ENCODE results near the gene PLVAP.
"Not testable (repeated sequence)": the region's sequence is repeated elsewhere in the genome, so short reads cannot be mapped to it uniquely, and the experiment has no call there.

The PLVAP gene

DNA sequence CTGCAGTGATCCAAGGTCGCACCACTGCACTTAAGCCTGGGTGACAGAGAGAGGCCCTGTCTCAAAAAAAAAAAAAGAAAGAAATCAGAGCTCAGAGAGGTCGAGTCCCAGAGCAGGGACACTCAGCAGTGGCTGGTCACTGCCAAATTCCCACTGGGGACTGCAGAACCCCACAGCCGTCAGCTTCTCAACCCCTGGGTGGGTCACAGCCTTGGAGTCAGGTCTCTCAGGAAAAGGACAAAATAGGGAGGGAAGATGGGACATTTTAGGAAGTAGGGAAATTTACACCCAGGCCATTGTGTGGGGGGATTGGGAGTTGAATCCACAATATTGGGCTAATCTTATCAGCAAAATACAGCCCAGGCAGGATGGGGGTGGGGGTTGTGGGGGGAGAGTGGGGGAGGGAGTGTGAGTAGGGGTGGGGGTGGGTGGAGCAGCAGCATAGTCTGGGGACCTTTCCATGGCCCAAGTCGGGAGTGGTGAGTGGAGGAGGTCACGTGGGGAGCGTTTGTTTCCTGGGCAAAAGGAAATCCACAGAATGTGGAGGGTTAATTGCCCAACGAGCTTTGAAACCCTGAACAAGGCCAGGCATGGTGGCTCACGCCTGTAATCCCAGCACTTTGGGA, 21.9 kb upstream of the PLVAP start:
- no peak for DNase-seq (ENCODE audit: low spot score)

- DNase-seq (ENCODE audit: low spot score) = peak; percentile 72
Observed at GRCh38 chr19:17394891-17395415, 17.8 kb upstream of the PLVAP start.

- no peak for DNase-seq (ENCODE audit: low spot score)
Observed at GRCh38 chr19:17393914-17394313, 16.8 kb upstream of the PLVAP start, which contains the start of gene CCDC194. Gene CCDC194, minus strand, starts transcription at chr19:17394196. Its CDS starts 38 bp downstream, at chr19:17394158.

DNA sequence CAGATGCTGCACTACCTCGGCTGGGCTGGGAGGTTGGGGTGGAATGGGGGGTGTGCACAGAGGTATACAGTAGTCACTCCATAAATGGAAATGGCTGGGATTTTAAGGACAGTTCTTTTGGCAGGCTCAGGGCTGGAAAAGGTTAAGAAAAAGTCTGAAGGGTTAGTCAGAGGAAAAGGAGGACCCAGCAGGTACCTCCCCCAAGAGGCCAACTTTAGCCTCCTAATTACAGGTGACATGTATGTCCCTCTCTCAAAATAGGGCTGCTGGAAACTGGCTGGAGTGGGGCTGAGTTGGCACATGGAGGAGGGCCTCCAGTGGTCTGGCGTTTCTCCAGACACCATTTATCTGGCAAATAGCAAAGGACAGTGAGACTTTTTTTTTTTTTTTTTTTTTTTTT, 15.9 kb upstream of the PLVAP start:
- DNase-seq (ENCODE audit: low spot score) = no peak

GRCh38 chr19:17391371-17392151, 14.4 kb upstream of the PLVAP start:
- no peak for DNase-seq (ENCODE audit: low spot score)

GRCh38 chr19:17390665-17391370, 13.7 kb upstream of the PLVAP start:
- DNase-seq (ENCODE audit: low spot score) = peak; percentile 98

- no peak for DNase-seq (ENCODE audit: low spot score)
Observed at GRCh38 chr19:17389957-17390664, 13.0 kb upstream of the PLVAP start.

DNA sequence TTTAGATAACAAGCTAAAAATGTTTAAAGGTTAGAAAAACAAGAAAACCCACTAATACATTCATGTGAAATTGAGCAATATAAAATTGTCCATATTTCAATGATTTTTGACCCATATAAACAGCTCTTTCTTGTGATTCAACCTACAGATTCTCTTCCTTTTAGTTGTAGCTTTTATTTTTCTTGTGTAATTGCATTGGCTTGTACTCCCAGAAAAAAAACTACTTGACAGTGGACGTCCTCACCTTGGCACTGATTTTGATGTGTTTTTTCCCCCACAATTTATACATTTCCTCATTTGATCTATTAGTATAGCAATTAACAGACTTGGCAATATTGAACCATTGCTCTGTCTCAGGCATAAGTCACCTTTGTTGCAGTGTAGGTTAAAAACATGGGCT, 12.1 kb upstream of the PLVAP start:
- no peak for DNase-seq (ENCODE audit: low spot score)

DNA sequence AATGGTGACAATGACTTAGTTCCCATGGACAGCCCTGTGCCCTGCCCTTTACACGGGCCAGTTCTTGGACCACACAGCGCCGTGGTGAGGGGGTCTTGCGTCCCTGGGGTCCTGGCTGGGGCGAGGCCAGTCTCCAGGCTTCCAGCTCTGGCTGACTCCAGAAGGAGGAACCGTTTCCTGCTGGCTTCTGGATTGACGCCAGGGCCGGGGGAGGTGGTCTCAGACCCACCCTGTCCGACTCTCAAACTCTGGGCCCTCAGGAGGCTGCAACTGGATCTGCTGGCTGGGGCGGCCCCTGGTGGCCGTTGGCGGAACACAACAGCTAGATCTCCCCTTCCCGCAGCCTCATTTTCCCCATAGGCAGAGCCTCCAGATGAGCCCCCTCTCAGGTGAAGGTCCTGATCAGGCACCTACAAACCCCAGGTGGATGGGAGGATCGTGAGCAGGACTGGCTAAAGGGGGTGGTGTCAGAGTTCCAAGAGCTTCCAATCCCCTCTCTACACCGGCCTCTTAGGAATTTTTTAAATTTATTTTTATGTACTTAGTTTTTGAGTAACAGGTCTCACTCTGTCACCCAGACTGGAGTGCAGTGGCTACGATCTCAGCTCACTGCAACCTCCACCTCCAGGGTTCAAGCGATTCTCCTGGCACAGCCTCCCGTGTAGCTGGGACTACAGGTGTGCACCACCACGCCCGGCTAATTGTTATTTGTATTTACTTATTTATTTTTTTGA, 8.9 kb upstream of the PLVAP start:
- peak; percentile 75 for DNase-seq (ENCODE audit: low spot score)

GRCh38 chr19:17380426-17381138, 3.4 kb upstream of the PLVAP start:
- no peak for DNase-seq (ENCODE audit: low spot score)

GRCh38 chr19:17379221-17379631, 2.1 kb upstream of the PLVAP start:
- DNase-seq (ENCODE audit: low spot score) = no peak

DNA sequence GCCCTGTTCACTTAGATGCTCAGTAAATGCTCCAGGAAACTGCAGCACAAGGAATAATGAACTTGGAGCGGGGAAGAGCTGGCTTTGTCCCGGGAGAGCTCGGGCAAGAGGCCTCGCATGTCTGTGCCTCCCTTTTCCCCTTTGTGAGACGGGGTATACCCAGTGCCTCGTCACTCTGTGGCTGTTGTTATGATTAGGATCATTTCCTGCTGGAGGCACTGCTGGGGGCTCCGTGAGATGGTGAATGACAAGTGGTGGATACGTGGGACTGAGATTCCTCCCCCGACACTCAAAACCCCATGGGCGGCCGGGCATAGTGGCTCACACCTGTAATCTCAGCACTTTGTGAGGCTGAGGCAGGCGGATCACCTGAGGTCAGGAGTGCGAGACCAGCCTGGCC, 1.1 kb upstream of the PLVAP start:
- no peak for DNase-seq (ENCODE audit: low spot score)

- DNase-seq (ENCODE audit: low spot score) = no peak
Observed at GRCh38 chr19:17370026-17370587, 7.0 kb downstream of the PLVAP start.

DNA sequence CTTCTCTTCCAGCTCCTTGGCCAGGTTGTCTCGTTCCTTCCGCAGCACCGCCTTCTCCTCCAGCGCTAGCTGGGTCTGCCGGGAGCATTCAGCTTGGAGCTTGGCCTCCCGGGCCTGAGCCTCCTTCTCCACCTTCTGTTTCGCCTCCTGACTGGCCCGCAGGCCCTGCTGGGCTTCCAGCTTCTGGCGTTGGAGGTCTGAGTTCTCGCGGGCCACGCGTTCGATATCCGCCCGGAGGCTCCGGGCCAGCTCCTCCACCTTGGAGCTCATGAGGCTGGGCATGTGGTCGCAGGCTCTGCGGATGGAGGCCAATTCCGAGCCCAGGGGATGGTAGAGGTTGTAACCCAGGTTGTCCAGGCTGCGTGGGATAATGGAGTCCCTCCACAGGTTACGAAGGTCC, 11.8 kb downstream of the PLVAP start:
- DNase-seq (ENCODE audit: low spot score) = no peak

DNA sequence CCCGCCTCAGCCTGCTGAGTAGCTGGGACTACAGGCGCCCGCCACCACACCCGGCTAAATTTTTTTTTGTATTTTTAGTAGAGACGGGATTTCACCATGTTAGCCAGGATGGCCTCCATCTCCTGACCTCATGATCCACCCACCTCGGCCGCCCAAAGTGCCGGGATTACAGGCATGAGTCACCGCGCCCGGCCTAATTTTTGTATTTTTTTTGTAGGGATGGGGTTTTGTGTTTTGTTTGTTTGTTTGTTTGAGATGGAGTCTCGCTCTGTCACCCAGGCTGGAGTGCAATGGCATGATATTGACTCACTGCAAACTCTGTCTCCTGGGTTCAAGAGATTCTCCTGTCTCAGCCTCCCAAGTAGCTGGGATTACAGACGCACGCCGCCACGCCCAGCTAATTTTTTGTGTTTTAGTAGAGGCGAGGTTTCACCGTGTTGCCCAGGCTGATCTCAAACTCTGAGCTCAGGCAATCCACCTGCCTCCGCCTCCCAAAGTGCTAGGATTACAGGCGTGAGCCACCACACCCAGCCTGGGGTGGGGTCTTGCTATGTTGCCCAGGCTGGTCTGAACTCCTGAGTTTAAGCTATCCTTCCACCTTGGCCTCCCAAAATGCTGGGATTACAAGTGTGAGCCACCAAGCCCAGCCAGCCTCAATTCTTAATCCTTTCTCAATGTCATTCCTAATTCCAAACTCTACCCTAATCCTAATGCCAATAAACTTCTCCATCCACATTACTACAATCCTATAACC, 13.1 kb downstream of the PLVAP start:
- not testable (repeated sequence) for DNase-seq (ENCODE audit: low spot score)

GRCh38 chr19:17359905-17360800, 17.0 kb downstream of the PLVAP start:
- DNase-seq (ENCODE audit: low spot score) = no peak

DNA sequence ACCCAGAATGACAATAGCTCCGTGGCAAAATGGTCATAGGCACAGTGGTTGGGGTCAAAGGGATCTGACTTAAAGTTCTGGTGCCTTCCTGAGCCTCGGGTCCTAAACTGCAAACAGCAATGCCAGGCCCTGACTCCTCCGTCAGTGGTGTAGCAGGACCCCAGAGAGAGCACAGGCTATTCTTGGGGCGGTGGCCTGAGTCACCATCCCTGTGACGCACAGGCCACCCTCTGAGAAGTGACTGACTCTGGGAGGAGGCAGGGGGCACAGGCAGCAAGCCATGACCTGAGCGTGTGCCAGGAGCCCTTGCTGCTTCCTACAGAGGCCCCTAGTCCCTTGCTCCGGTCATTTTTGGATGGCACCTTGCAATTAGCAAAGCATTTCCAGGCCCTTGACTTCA, 18.7 kb downstream of the PLVAP start:
- DNase-seq (ENCODE audit: low spot score) = peak; percentile 38

DNA sequence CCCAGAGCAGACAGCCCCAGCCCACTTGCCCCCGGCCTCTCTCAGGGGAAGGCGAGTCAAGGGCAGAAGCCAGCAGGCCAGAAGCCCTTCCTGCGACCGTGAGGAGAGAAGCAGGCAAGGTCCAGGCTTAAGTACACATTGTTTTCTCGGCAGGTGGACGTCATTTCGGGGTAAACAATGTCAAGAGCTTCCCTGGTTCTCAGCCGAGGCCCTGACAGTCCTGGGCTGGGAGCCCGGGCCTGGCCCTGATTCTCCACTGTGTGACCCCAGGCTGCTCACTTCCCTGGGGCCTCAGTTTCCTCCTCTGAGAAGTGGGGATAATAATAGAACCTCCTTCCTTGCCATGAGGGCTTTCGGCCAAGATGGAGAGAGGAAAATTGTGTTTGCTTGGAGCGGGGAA, 19.4 kb downstream of the PLVAP start:
- no peak for DNase-seq (ENCODE audit: low spot score)

Data from AG08395 (cell line).